ENCODE results near the gene JAKMIP1. TPM values are rescaled to one million over a fixed set of nuclear protein-coding genes. Genes with fewer than 3 reads are reported as not detected.

Gene JAKMIP1
- total RNA-seq, 2 experiments from 2014 or later = 2.0 to 2.1 TPM

DNA sequence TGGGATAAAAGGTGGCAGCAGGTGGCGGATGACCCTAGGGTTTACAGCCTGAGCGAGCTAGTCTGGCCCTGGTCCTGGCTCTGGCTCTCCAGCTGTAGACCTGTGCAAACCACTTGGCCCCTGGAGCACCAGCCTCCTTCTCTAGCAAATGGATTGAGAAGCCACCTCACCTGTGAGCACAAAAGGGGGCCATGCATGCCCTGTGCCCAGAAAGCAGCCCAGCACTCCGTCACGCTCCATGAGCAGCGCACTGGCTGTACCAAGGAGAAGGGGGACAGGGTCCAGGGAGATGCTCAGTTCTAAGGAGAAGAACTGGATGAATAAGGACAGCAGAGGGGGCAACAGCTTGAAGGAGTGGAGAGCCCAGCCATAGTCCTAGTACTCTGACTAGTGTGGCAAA is 135.2 kb downstream of the JAKMIP1 start:
- H3K27ac Mint-ChIP-seq = no peak overlapping the region

DNA sequence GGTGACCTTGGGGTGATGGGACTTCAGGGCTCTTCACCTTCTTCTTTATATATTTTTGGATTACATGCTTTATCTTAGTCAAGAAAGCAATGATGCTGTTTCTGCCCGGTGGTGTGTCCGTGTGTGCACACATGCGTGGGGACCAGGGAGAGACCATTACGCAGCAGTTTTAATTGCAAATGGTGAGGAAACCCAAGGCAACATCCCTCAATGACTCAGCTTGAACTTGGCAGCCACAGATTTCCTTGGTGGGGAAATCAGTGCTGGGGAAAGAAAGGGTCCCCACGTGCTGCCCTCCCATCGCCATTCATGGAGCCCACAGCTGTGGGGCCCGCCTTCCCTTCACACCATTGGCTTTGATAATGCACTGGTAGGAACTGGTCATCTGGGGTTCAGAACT is 136.0 kb downstream of the JAKMIP1 start:
- Histone ChIP-seq H3K27me3 (ENCODE audit: control insufficient read depth in 1 of 2, insufficient read depth in 2 of 2, low read length in 2 of 2) (no peaks in the 10 kb centered on the region), H3K27ac (ENCODE audit: low read depth in 1 of 2, low read length in 2 of 2) (no peak overlapping the region), H3K4me1 (ENCODE audit: insufficient read depth, low read length) (no peaks in the 10 kb centered on the region), H3K9me3 (ENCODE audit: control insufficient read depth in 1 of 2, insufficient read depth in 1 of 2, low read length in 2 of 2) (peaks cover 13 to 36% of the 10 kb centered on the region in 2 experiments), H3K4me3 (ENCODE audit: low read length) (no peak overlapping the region), H3K36me3 (ENCODE audit: insufficient read depth, low read length) (peaks cover 14% of the 10 kb centered on the region)
- Mint-ChIP-seq H3K4me3 (no peak overlapping the region), H3K4me1 (ENCODE audit: low read depth) (no peaks in the 10 kb centered on the region), H3K27me3 (peaks cover 11% of the 10 kb centered on the region), H3K9me3 (no peaks in the 10 kb centered on the region), H3K27ac (no peak overlapping the region), H3K36me3 (ENCODE audit: low read depth) (no peaks in the 10 kb centered on the region)
- POLR2A ChIA-PET = no interaction called here
- intact Hi-C loops (cut with DNase I, micrococcal nuclease) = no loop called here
- no peak for DNase-seq
- TF ChIP-seq, protein P1, sequence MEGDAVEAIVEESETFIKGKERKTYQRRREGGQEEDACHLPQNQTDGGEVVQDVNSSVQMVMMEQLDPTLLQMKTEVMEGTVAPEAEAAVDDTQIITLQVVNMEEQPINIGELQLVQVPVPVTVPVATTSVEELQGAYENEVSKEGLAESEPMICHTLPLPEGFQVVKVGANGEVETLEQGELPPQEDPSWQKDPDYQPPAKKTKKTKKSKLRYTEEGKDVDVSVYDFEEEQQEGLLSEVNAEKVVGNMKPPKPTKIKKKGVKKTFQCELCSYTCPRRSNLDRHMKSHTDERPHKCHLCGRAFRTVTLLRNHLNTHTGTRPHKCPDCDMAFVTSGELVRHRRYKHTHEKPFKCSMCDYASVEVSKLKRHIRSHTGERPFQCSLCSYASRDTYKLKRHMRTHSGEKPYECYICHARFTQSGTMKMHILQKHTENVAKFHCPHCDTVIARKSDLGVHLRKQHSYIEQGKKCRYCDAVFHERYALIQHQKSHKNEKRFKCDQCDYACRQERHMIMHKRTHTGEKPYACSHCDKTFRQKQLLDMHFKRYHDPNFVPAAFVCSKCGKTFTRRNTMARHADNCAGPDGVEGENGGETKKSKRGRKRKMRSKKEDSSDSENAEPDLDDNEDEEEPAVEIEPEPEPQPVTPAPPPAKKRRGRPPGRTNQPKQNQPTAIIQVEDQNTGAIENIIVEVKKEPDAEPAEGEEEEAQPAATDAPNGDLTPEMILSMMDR (IDR thresholded peaks at IDR 0.05) = no peak
- CTCF ChIA-PET = no interaction called here
- ATAC-seq (ENCODE audit: poor library complexity) = no peak

More for the DNA sequence above, 135.2 kb downstream of the JAKMIP1 start:
- ChIA-PET POLR2A (no interaction called here), CTCF (no interaction called here)
- intact Hi-C loops (cut with DNase I, micrococcal nuclease) = no loop called here
- no peak overlapping the region for H3K27ac ChIP-seq (ENCODE audit: low read depth in 1 of 2, low read length in 2 of 2)
- no peaks in the 10 kb centered on the region for H3K4me1 ChIP-seq (ENCODE audit: insufficient read depth, low read length)
- DNase-seq = no peak
- no peak for ATAC-seq (ENCODE audit: poor library complexity)
- Mint-ChIP-seq H3K4me3 (no peak overlapping the region), H3K9me3 (no peaks in the 10 kb centered on the region), H3K4me1 (ENCODE audit: low read depth) (no peaks in the 10 kb centered on the region), H3K36me3 (ENCODE audit: low read depth) (no peaks in the 10 kb centered on the region), H3K27me3 (peaks cover 11% of the 10 kb centered on the region)
- TF ChIP-seq, protein P1 (IDR thresholded peaks at IDR 0.05) = no peak
- H3K27me3 ChIP-seq (ENCODE audit: control insufficient read depth in 1 of 2, insufficient read depth in 2 of 2, low read length in 2 of 2) = no peaks in the 10 kb centered on the region
- H3K36me3 ChIP-seq (ENCODE audit: insufficient read depth, low read length) = peaks cover 8% of the 10 kb centered on the region
- H3K9me3 ChIP-seq (ENCODE audit: control insufficient read depth in 1 of 2, insufficient read depth in 1 of 2, low read length in 2 of 2) = peaks cover 5 to 29% of the 10 kb centered on the region in 2 experiments
- no peak overlapping the region for H3K4me3 ChIP-seq (ENCODE audit: low read length)

GRCh38 chr4:6063684-6064083 is 136.7 kb downstream of the JAKMIP1 start:
- peaks cover 2% of the 10 kb centered on the region for H3K9me3 Mint-ChIP-seq
- no peaks in the 10 kb centered on the region for H3K27me3 ChIP-seq (ENCODE audit: control insufficient read depth in 1 of 2, insufficient read depth in 2 of 2, low read length in 2 of 2)
- POLR2A ChIA-PET = no interaction called here
- H3K9me3 ChIP-seq (ENCODE audit: control insufficient read depth in 1 of 2, insufficient read depth in 1 of 2, low read length in 2 of 2) = peaks cover 20 to 43% of the 10 kb centered on the region in 2 experiments
- no peaks in the 10 kb centered on the region for H3K4me1 ChIP-seq (ENCODE audit: insufficient read depth, low read length)
- no peaks in the 10 kb centered on the region for H3K4me1 Mint-ChIP-seq (ENCODE audit: low read depth)
- H3K36me3 ChIP-seq (ENCODE audit: insufficient read depth, low read length) = peaks cover 15% of the 10 kb centered on the region
- no peak overlapping the region for H3K4me3 ChIP-seq (ENCODE audit: low read length)
- CTCF ChIA-PET = no interaction called here
- TF ChIP-seq, protein P1 (IDR thresholded peaks at IDR 0.05) = no peak
- H3K27me3 Mint-ChIP-seq = peaks cover 11% of the 10 kb centered on the region
- DNase-seq = no peak
- no peak overlapping the region for H3K27ac Mint-ChIP-seq
- intact Hi-C loops (cut with DNase I, micrococcal nuclease) = no loop called here
- no peak for ATAC-seq (ENCODE audit: poor library complexity)
- no peaks in the 10 kb centered on the region for H3K36me3 Mint-ChIP-seq (ENCODE audit: low read depth)
- H3K4me3 Mint-ChIP-seq = no peak overlapping the region
- no peak overlapping the region for H3K27ac ChIP-seq (ENCODE audit: low read depth in 1 of 2, low read length in 2 of 2)
